ENCODE measurements around the gene MYADM.

The MYADM gene

DNA sequence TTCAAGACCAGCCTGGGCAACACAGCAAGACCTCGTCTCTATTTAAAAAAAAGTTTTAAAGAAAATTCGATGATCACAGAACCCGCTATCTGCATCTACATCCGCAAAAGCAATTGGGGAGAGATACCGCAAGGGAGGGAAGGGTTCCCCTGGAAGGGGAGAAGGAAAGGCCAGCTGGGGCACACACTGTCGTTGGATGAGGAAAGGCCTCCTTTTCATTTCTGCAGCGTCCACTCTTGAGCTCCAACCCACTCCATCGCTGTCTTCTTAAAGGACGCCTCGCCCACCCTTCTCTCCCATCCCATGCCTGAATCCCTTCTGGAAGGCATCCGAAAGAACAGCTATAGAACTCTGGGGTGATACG, 11.1 kb downstream of the MYADM start:
- TF ChIP-seq CTCF (IDR thresholded peaks at IDR 0.05; ENCODE audit: low read depth, low read length) = no peak

GRCh38 chr19:53879140-53880081, 11.7 kb downstream of the MYADM start:
- DNase-seq (ENCODE audit: extremely low read depth, low read depth) = peak; percentile 67
- no peak for TF ChIP-seq CTCF (IDR thresholded peaks at IDR 0.05; ENCODE audit: low read depth, low read length)

More for the DNA sequence above, 11.1 kb downstream of the MYADM start:
- no peak for DNase-seq (ENCODE audit: extremely low read depth, low read depth)

GRCh38 chr19:53880711-53881481, 13.2 kb downstream of the MYADM start:
- no peak for DNase-seq (ENCODE audit: extremely low read depth, low read depth)
- no peak for TF ChIP-seq CTCF (IDR thresholded peaks at IDR 0.05; ENCODE audit: low read depth, low read length)

- peak; percentile 35 for TF ChIP-seq CTCF (IDR thresholded peaks at IDR 0.05; ENCODE audit: low read depth, low read length)
- DNase-seq (ENCODE audit: extremely low read depth, low read depth) = no peak
Observed at GRCh38 chr19:53881482-53882390, 14.1 kb downstream of the MYADM start, which contains the start of gene PRKCG. TSS of gene PRKCG (plus strand) at chr19:53882197. CDS start at chr19:53882495, 298 bp downstream.

GRCh38 chr19:53882391-53883050, 14.8 kb downstream of the MYADM start:
- no peak for TF ChIP-seq CTCF (IDR thresholded peaks at IDR 0.05; ENCODE audit: low read depth, low read length)
- DNase-seq (ENCODE audit: extremely low read depth, low read depth) = no peak

GRCh38 chr19:53883231-53883661, 15.6 kb downstream of the MYADM start:
- TF ChIP-seq CTCF (IDR thresholded peaks at IDR 0.05; ENCODE audit: low read depth, low read length) = no peak
- DNase-seq (ENCODE audit: extremely low read depth, low read depth) = no peak
